B cell (primary cell): ENCODE results near the gene RNF11. TPM values are rescaled to one million over a fixed set of nuclear protein-coding genes. Genes with fewer than 3 reads are reported as not detected.

Experiments
- ATAC-seq: fragments of 200-7000 bp; cut with Tn5 transposase; one replicate; pipeline ENCODE4 v1.10.0; 2021; ENCODE audit warnings: low read depth, mild to moderate bottlenecking, moderate number of reproducible peaks, moderate library complexity
- CTCF ChIA-PET: fragments of 350-600 bp; sonication (Branson Sonifier 250); formaldehyde crosslinking; loops from one replicate; lab custom pipeline; 2021; ENCODE audit warnings: antibody characterized with exemption, inconsistent platforms; lab: Charles Lee
- POLR2A ChIA-PET: fragments of 350-600 bp; sonication (Branson Sonifier 250); formaldehyde crosslinking; loops from one replicate; lab custom pipeline; 2021; ENCODE audit warnings: antibody characterized with exemption; lab: Charles Lee
- DNase-seq: peaks from one replicate; pipeline ENCODE4 v3.0.0; 2013
- H2AFZ ChIP-seq: 2 replicates; pipeline ENCODE4 v1.6.1; 2012; ENCODE audit warnings: mild to moderate bottlenecking, low read depth, low read length; ENCODE audit not compliant: insufficient read depth, poor library complexity, severe bottlenecking
- H3K27ac ChIP-seq, 2 donors: 1 replicate in 1 of 2; 2 replicates in 1 of 2; pipeline ENCODE4 v1.5.1; 2012 to 2013; ENCODE audit warnings: low read length in 2 of 2, mild to moderate bottlenecking in 2 of 2, moderate library complexity in 1 of 2
- H3K27me3 ChIP-seq, 4 experiments: fragments of 200-600 bp in 1 of 4; sonication (generic) in 1 of 4; replicated peaks in 1 of 4; 1 replicate in 2 of 4; 2 replicates in 2 of 4; pipeline versions ENCODE4 v1.6.1 to v1.7.0; 2013 to 2016; ENCODE audit warnings: low read length in 3 of 4, mild to moderate bottlenecking in 2 of 4, mixed read lengths in 1 of 4, moderate library complexity in 1 of 4; ENCODE audit not compliant: insufficient read depth in 4 of 4, control insufficient read depth in 3 of 4; ENCODE audit errors: control extremely low read depth in 1 of 4
- H3K36me3 ChIP-seq, 2 experiments: replicated peaks in 1 of 2; 1 replicate in 1 of 2; 2 replicates in 1 of 2; pipeline versions ENCODE4 v1.6.1 to v1.7.1; 2013; ENCODE audit warnings: low read length in 1 of 2; ENCODE audit not compliant: insufficient read depth in 2 of 2, control insufficient read depth in 1 of 2; ENCODE audit errors: control extremely low read depth in 1 of 2, extremely low read depth in 1 of 2
- H3K4me1 ChIP-seq, 2 donors: fragments of 200-600 bp in 1 of 2; sonication (generic) in 1 of 2; 1 replicate in 1 of 2; 2 replicates in 1 of 2; pipeline versions ENCODE4 v1.5.1 to v1.6.1; 2013 to 2017; ENCODE audit warnings: low read length in 2 of 2; ENCODE audit not compliant: control insufficient read depth in 2 of 2, insufficient read depth in 2 of 2
- H3K4me2 ChIP-seq: replicated peaks from 2 replicates; pipeline ENCODE3; 2012; ENCODE audit warnings: mild to moderate bottlenecking, low read depth, low read length; ENCODE audit not compliant: poor library complexity, severe bottlenecking
- H3K4me3 ChIP-seq, 5 experiments: fragments of 200-600 bp in 1 of 5; sonication (generic) in 1 of 5; 1 replicate in 3 of 5; 2 replicates in 2 of 5; pipeline versions ENCODE4 v1.5.1 to v1.7.0; 2011 to 2016; ENCODE audit warnings: low read length in 4 of 5, mild to moderate bottlenecking in 4 of 5, low read depth in 2 of 5, control low read depth in 1 of 5, moderate library complexity in 1 of 5; ENCODE audit not compliant: insufficient read depth in 1 of 5; ENCODE audit errors: control extremely low read depth in 1 of 5, extremely low read depth in 1 of 5
- H3K79me2 ChIP-seq: fragments of 200-600 bp; sonication (generic); one replicate; pipeline ENCODE4 v1.6.0; 2016; ENCODE audit warnings: low read length; ENCODE audit not compliant: control insufficient read depth, insufficient read depth
- H3K9ac ChIP-seq: fragments of 200-600 bp; sonication (generic); 2 replicates; pipeline ENCODE4 v1.6.1; 2017; ENCODE audit warnings: mild to moderate bottlenecking, low read length, moderate library complexity
- H3K9me3 ChIP-seq, 3 donors: one replicate each; pipeline versions ENCODE4 v1.6.1 to v1.7.1; 2013; ENCODE audit warnings: low read length in 2 of 3; ENCODE audit not compliant: control insufficient read depth in 2 of 3, insufficient read depth in 1 of 3; ENCODE audit errors: control extremely low read depth in 1 of 3
- H4K20me1 ChIP-seq: 2 replicates; pipeline ENCODE4 v1.6.0; 2012; ENCODE audit warnings: mild to moderate bottlenecking, low read length; ENCODE audit not compliant: insufficient read depth, control insufficient read depth, poor library complexity, severe bottlenecking
- H3K27ac Mint-ChIP-seq: one replicate; pipeline ENCODE4 v1.8.0; 2021; ENCODE audit warnings: mixed read lengths
- H3K27me3 Mint-ChIP-seq: one replicate; pipeline ENCODE4 v1.8.0; 2021; ENCODE audit warnings: mixed read lengths
- H3K4me1 Mint-ChIP-seq: one replicate; pipeline ENCODE4 v1.8.0; 2021; ENCODE audit warnings: mixed read lengths
- H3K4me3 Mint-ChIP-seq: one replicate; pipeline ENCODE4 v1.8.0; 2021; ENCODE audit warnings: mixed read lengths
- H3K9me3 Mint-ChIP-seq: one replicate; pipeline ENCODE4 v1.8.0; 2022; ENCODE audit warnings: mixed read lengths; ENCODE audit not compliant: insufficient read depth
- CTCF ChIP-seq: fragments of 200-600 bp; IDR thresholded peaks from one replicate; pipeline ENCODE4 v1.8.0; 2022; ENCODE audit warnings: antibody characterized with exemption, mild to moderate bottlenecking
- EZH2 ChIP-seq: IDR thresholded peaks from 2 replicates; pipeline ENCODE4 v1.6.1; 2012; ENCODE audit warnings: borderline replicate concordance, low read depth, mild to moderate bottlenecking, moderate library complexity, low read length; ENCODE audit not compliant: insufficient read depth, poor library complexity, severe bottlenecking
- WGBS: methylation state at CpG from one replicate; pipeline ENCODE4 v1.1.5; 2013; ENCODE audit warnings: missing lambda C conversion rate; ENCODE audit not compliant: insufficient coverage; 5-methylcytosine and 5-hydroxymethylcytosine counted together
- intact Hi-C: fragments of 100-400 bp; cut with micrococcal nuclease; formaldehyde crosslinking; loops from one replicate; pipeline ENCODE4 v1.10.0; 2022
- polyA plus RNA-seq: library from polyadenylated mRNA; depleted of rRNA; stranded (reverse); fragments of >200 nt; gene quantifications from 2 replicates; pipeline ENCODE4 v1.2.3, GENCODE V29; 2012
- total RNA-seq, 2 donors: library from RNA; stranded (reverse); fragments of 120-200 nt in 1 of 2; gene quantifications; 1 replicate in 1 of 2; 2 replicates in 1 of 2; pipeline versions ENCODE4 v1.2.3 to v1.2.4, GENCODE V29; 2013 to 2022

The RNF11 gene
- total and polyA plus RNA-seq, 2 donors (not counting 1 experiment from before 2014, with no cell fraction given): 10.0 to 20.6 TPM

- ATAC-seq (no peak), DNase-seq (no peak)
- Mint-ChIP-seq H3K9me3 (no peaks in the 10 kb centered on the region), H3K27ac (no peak overlapping the region), H3K4me3 (no peak overlapping the region), H3K4me1 (no peaks in the 10 kb centered on the region), H3K27me3 (no peaks in the 10 kb centered on the region)
- Histone ChIP-seq H4K20me1 (no peaks in the 10 kb centered on the region), H3K9ac (no peak overlapping the region), H3K79me2 (no peaks in the 10 kb centered on the region), H3K36me3 (peaks cover 7 to 16% of the 10 kb centered on the region in 2 experiments), H3K9me3 (no peaks in the 10 kb centered on the region), H3K4me3 (no peak overlapping the region), H3K4me2 (no peak overlapping the region), H3K27me3 (no peaks in the 10 kb centered on the region), H3K4me1 (no peaks in the 10 kb centered on the region), H3K27ac (no peak overlapping the region), H2AFZ (no peak overlapping the region)
- intact Hi-C loops: no loop called here
- ChIA-PET CTCF (no interaction called here), POLR2A (no interaction called here)
- no peak for TF ChIP-seq EZH2
- TF ChIP-seq CTCF: no peak
- 85% methylated on average over 4 of the region's 6 CpGs for WGBS
These were observed 38.6 kb downstream of the RNF11 start for GRCh38 chr1:51274676-51275075.

GRCh38 chr1:51276286-51276685, 40.2 kb downstream of the RNF11 start:
- POLR2A ChIA-PET: no interaction called here

More at GRCh38 chr1:51276286-51276685, 40.2 kb downstream of the RNF11 start:
- Histone ChIP-seq H3K4me2 (no peak overlapping the region), H3K9me3 (no peaks in the 10 kb centered on the region), H3K36me3 (peaks cover 2 to 9% of the 10 kb centered on the region in 2 experiments), H3K27ac (no peak overlapping the region), H4K20me1 (no peaks in the 10 kb centered on the region), H3K9ac (no peak overlapping the region), H2AFZ (no peak overlapping the region), H3K4me3 (no peak overlapping the region), H3K79me2 (no peaks in the 10 kb centered on the region), H3K27me3 (no peaks in the 10 kb centered on the region), H3K4me1 (no peaks in the 10 kb centered on the region)
- no peak for ATAC-seq
- no peak overlapping the region for H3K4me3 Mint-ChIP-seq
- intact Hi-C loops: no loop called here
- H3K4me1 Mint-ChIP-seq: no peaks in the 10 kb centered on the region
- CTCF ChIA-PET: no interaction called here
- H3K27me3 Mint-ChIP-seq: no peaks in the 10 kb centered on the region
- WGBS: 95% methylated on average over 6 of the region's 7 CpGs
- no peak for DNase-seq
- no peak for TF ChIP-seq CTCF
- no peak overlapping the region for H3K27ac Mint-ChIP-seq
- no peaks in the 10 kb centered on the region for H3K9me3 Mint-ChIP-seq
